Thyroid gland (tissue), 4 donors: Measurements from ENCODE around the gene AMER1.

Experiments
- CTCF ChIP-seq, 6 experiments: fragments of 200-600 bp in 3 of 6; fragments of 450-650 bp in 3 of 6; sonication (generic) in 3 of 6; IDR thresholded peaks; one replicate each; pipeline ENCODE4 v1.5.1; 2016 to 2019; ENCODE audit warnings: antibody characterized with exemption in 6 of 6, mild to moderate bottlenecking in 2 of 6, inconsistent platforms in 1 of 6, moderate library complexity in 1 of 6
- POLR2A ChIP-seq, 2 donors: fragments of 450-650 bp; IDR thresholded peaks; one replicate each; pipeline ENCODE4 v1.6.1; 2017; ENCODE audit warnings: antibody characterized with exemption in 2 of 2, mild to moderate bottlenecking in 2 of 2, moderate library complexity in 1 of 2

- TF ChIP-seq CTCF (IDR thresholded peaks at IDR 0.05), result no peak
- TF ChIP-seq POLR2A (IDR thresholded peaks at IDR 0.05), result no peak
Observed at GRCh38 chrX:64202808-64203325, 2.6 kb downstream of the AMER1 start.
